ENCODE measurements around the gene LAMA1. TPM values are rescaled to one million over a fixed set of nuclear protein-coding genes. Genes with fewer than 3 reads are reported as not detected.
A peak's percentile ranks its signal among the peaks of the same experiment; 100 is the strongest.

Gene LAMA1
- total and polyA plus RNA-seq, 2 of the 8 experiments (the other 6 are each of a cell fraction or from before 2014, with no cell fraction given): 30.4 to 48.7 TPM

GRCh38 chr18:7082671-7083070 is 34.9 kb downstream of the LAMA1 start:
- no peak overlapping the region for H3K9ac ChIP-seq (replicated peaks in 1 of 4; ENCODE audit: extremely low read depth in 1 of 4, low read depth in 3 of 4, low read length in 3 of 4)
- no peak overlapping the region for H3K4me2 ChIP-seq (ENCODE audit: insufficient read depth in 1 of 2, low read depth in 2 of 2, low read length in 2 of 2)
- H3K4me3 ChIP-seq (ENCODE audit: extremely low read depth in 1 of 4, insufficient read depth in 2 of 4, low read depth in 3 of 4, low read length in 4 of 4): no peak overlapping the region
- 0 out of 4 replicates have a peak, but pooled peaks cover 0 to 4% of the 10 kb centered on the region in 2 experiments for H3K79me2 ChIP-seq (ENCODE audit: control insufficient read depth in 1 of 2, insufficient read depth in 2 of 2, low read length in 2 of 2)
- H4K8ac ChIP-seq (ENCODE audit: extremely low read depth, insufficient read depth, low read length): no peak overlapping the region
- no peaks in the 10 kb centered on the region for H3K27me3 ChIP-seq (replicated peaks in 1 of 4; ENCODE audit: control insufficient read depth in 3 of 4, extremely low read depth in 1 of 4, insufficient read depth in 3 of 4, low read length in 3 of 4)
- H3K23me2 ChIP-seq (ENCODE audit: low read depth, low read length): no peaks in the 10 kb centered on the region
- H3K4me1 ChIP-seq (replicated peaks in 1 of 4; ENCODE audit: control insufficient read depth in 3 of 4, insufficient read depth in 4 of 4, low read length in 3 of 4): no peaks in the 10 kb centered on the region
- no peak overlapping the region for H3K27ac ChIP-seq (ENCODE audit: low read depth, low read length)
- no peak overlapping the region for H4K5ac ChIP-seq (ENCODE audit: insufficient read length, low read depth, low read length)
- no peak overlapping the region for H4K91ac ChIP-seq (replicated peaks; ENCODE audit: insufficient read length, low read length)
- H3K18ac ChIP-seq (ENCODE audit: extremely low read depth, low read length): no peak overlapping the region
- H3K4ac ChIP-seq (replicated peaks; ENCODE audit: insufficient read length, low read depth, low read length): no peak overlapping the region
- peak; percentile 65 for FAIRE-seq
- H2BK20ac ChIP-seq (ENCODE audit: low read length): no peak overlapping the region
- WGBS, 2 experiments (ENCODE audit: extremely low coverage in 1 of 2, insufficient coverage in 1 of 2, insufficient read length in 1 of 2, insufficient replicate concordance in 2 of 2, low coverage in 1 of 2, low lambda C conversion rate in 2 of 2, missing lambda C conversion rate in 1 of 2): 77% methylated on average over 2 of the region's 2 CpGs; no CpG with 5 or more reads in 1 of the 2 experiments
- no peak overlapping the region for H2BK15ac ChIP-seq (ENCODE audit: low read length)
- H4K20me1 ChIP-seq (replicated peaks in 1 of 2; ENCODE audit: control insufficient read depth in 1 of 2, insufficient read depth in 2 of 2, low read length in 2 of 2): no peaks in the 10 kb centered on the region
- H3K56ac ChIP-seq (replicated peaks; ENCODE audit: insufficient read length, low read depth, low read length): no peak overlapping the region
- H2AFZ ChIP-seq (ENCODE audit: low read length): no peak overlapping the region
- CTCF ChIA-PET (ENCODE audit: partially characterized antibody): interaction anchor here (0.7 to 1.6 kb wide), 4 partner anchors 14 to 181 kb away, joined by 3 to 4 read pairs (median 4); no protein-coding TSS in a partner anchor
- H2BK120ac ChIP-seq (replicated peaks; ENCODE audit: low read depth, low read length): no peak overlapping the region
- H2BK5ac ChIP-seq (ENCODE audit: low read depth, low read length): no peak overlapping the region
- POLR2A ChIA-PET (ENCODE audit: partially characterized antibody): no interaction called here
- H3K23ac ChIP-seq (ENCODE audit: insufficient read length): no peak overlapping the region
- H3K9me3 ChIP-seq (ENCODE audit: insufficient read depth in 2 of 2, low read depth in 1 of 2, low read length in 1 of 2): no peaks in the 10 kb centered on the region
- DNase-seq (ENCODE audit: low read depth in 1 of 2, low spot score in 2 of 2): no peak
- peaks cover 0 to 8% (median 2%) of the 10 kb centered on the region in 4 experiments; a peak in 1 of 8 replicates for H3K36me3 ChIP-seq (ENCODE audit: control insufficient read depth in 2 of 4, insufficient read depth in 4 of 4, low read length in 3 of 4)
- no peak overlapping the region for H2AK5ac ChIP-seq (ENCODE audit: low read depth, low read length)
- no peak overlapping the region for H2BK12ac ChIP-seq (ENCODE audit: low read depth, low read length)
- 0 out of 2 replicates have a peak, but pooled peaks cover 2% of the 10 kb centered on the region for H3K79me1 ChIP-seq (ENCODE audit: low read depth, low read length)
- H3K14ac ChIP-seq (ENCODE audit: insufficient read length): no peak overlapping the region
- no peak for TF ChIP-seq TBP (IDR thresholded peaks at IDR 0.05; ENCODE audit: low read depth, low read length)
- no peak for TF ChIP-seq CBX8 (IDR thresholded peaks at IDR 0.05; ENCODE audit: borderline replicate concordance, low read depth, low read length)
- no peak for TF ChIP-seq PHF8 (conservative IDR thresholded peaks at IDR 0.05; ENCODE audit: low read depth, low read length)
- no peak for TF ChIP-seq SP1 (IDR thresholded peaks at IDR 0.05; ENCODE audit: low read depth, low read length)
- no peak for TF ChIP-seq GTF2F1 (IDR thresholded peaks at IDR 0.05; ENCODE audit: borderline replicate concordance, low read depth, low read length)
- no peak for TF ChIP-seq CHD1 (IDR thresholded peaks at IDR 0.05; ENCODE audit: low read depth, low read length)
- TF ChIP-seq ATF3 (IDR thresholded peaks at IDR 0.05; ENCODE audit: insufficient read depth, low read depth, low read length): no peak
- TF ChIP-seq SIN3A (conservative IDR thresholded peaks at IDR 0.05 in 1 of 2, IDR thresholded peaks at IDR 0.05 in 1 of 2; ENCODE audit: low read depth in 1 of 2, low read length in 2 of 2): no peak
- no peak for TF ChIP-seq ZNF274 (IDR thresholded peaks at IDR 0.05; ENCODE audit: borderline replicate concordance, extremely low read depth, low read length)
- no peak for TF ChIP-seq KDM4A (IDR thresholded peaks at IDR 0.05; ENCODE audit: low read depth, low read length, severe bottlenecking)
- no peak for TF ChIP-seq TAF7 (optimal IDR thresholded peaks at IDR 0.05; ENCODE audit: borderline replicate concordance, low read depth, low read length)
- no peak for TF ChIP-seq CTBP2 (IDR thresholded peaks at IDR 0.05; ENCODE audit: borderline replicate concordance, insufficient read depth, insufficient read length, low read length)
- TF ChIP-seq FOSL1 (IDR thresholded peaks at IDR 0.05; ENCODE audit: insufficient read depth, low read depth, low read length): no peak

Measured in H1 (cell line).